Loucy (cell line): Measurements from ENCODE around the gene CIAO3.

Source experiments
- H2AFZ ChIP-seq: fragments of 200-600 bp; sonication (generic); 2 replicates; pipeline ENCODE4 v1.6.0; 2016; ENCODE audit warnings: antibody characterized with exemption, mild to moderate bottlenecking, low read length, moderate library complexity
- H3F3A ChIP-seq: fragments of 200-600 bp; 2 replicates; pipeline ENCODE4 v1.6.0; 2016; ENCODE audit warnings: antibody characterized with exemption, low read depth, mild to moderate bottlenecking
- H3K27me3 ChIP-seq: fragments of 200-600 bp; sonication (generic); 2 replicates; pipeline ENCODE4 v1.6.1; 2014; ENCODE audit warnings: low read length, mild to moderate bottlenecking; ENCODE audit not compliant: insufficient read depth, poor library complexity, severe bottlenecking
- H3K36me3 ChIP-seq: fragments of 200-600 bp; sonication (generic); 2 replicates; pipeline ENCODE4 v1.6.1; 2016; ENCODE audit warnings: low read length; ENCODE audit not compliant: insufficient read depth
- H3K4me1 ChIP-seq: fragments of 200-600 bp; sonication (generic); 2 replicates; pipeline ENCODE4 v1.5.1; 2014; ENCODE audit warnings: low read length, mild to moderate bottlenecking; ENCODE audit not compliant: insufficient read depth, poor library complexity, severe bottlenecking
- H3K4me2 ChIP-seq: fragments of 200-600 bp; sonication (generic); 2 replicates; pipeline ENCODE4 v1.6.0; 2014; ENCODE audit warnings: antibody characterized with exemption, low read length, low read depth, mild to moderate bottlenecking; ENCODE audit not compliant: poor library complexity, severe bottlenecking
- H3K4me3 ChIP-seq: fragments of 200-600 bp; sonication (generic); 2 replicates; pipeline ENCODE4 v1.5.1; 2014; ENCODE audit warnings: low read length, mild to moderate bottlenecking, mixed read lengths; ENCODE audit not compliant: poor library complexity, severe bottlenecking
- H3K79me2 ChIP-seq: fragments of 200-600 bp; sonication (generic); 2 replicates; pipeline ENCODE4 v1.6.1; 2014; ENCODE audit warnings: low read length; ENCODE audit not compliant: insufficient read depth
- H3K9ac ChIP-seq: fragments of 200-600 bp; sonication (generic); 2 replicates; pipeline ENCODE4 v1.6.0; 2014; ENCODE audit warnings: mild to moderate bottlenecking, low read depth, low read length, moderate library complexity; ENCODE audit not compliant: poor library complexity, severe bottlenecking
- H3K9me2 ChIP-seq: fragments of 200-600 bp; sonication (generic); replicated peaks from 2 replicates; pipeline ENCODE4 v1.6.1; 2016; ENCODE audit warnings: low read depth, low read length, mixed read lengths
- H3K9me3 ChIP-seq: fragments of 200-600 bp; sonication (generic); 2 replicates; pipeline ENCODE4 v1.6.1; 2014; ENCODE audit warnings: mild to moderate bottlenecking, antibody characterized with exemption, low read length, low read depth; ENCODE audit not compliant: insufficient read depth
- H4K20me1 ChIP-seq: fragments of 200-600 bp; sonication (generic); 2 replicates; pipeline ENCODE4 v1.6.0; 2014; ENCODE audit warnings: antibody characterized with exemption, low read length, mild to moderate bottlenecking; ENCODE audit not compliant: insufficient read depth, poor library complexity, severe bottlenecking
- EZH2phosphoT487 ChIP-seq: fragments of 200-600 bp; IDR thresholded peaks from 2 replicates; pipeline ENCODE4 v1.6.1; 2018; ENCODE audit warnings: antibody characterized with exemption, mild to moderate bottlenecking, moderate library complexity, borderline replicate concordance
- TF ChIP-seq, protein P1 (sequence below): fragments of 200-600 bp; sonication (generic); conservative IDR thresholded peaks from 2 replicates; pipeline ENCODE4 v1.5.1; 2014; ENCODE audit warnings: mild to moderate bottlenecking, antibody characterized with exemption, low read length

CIAO3 gene

DNA sequence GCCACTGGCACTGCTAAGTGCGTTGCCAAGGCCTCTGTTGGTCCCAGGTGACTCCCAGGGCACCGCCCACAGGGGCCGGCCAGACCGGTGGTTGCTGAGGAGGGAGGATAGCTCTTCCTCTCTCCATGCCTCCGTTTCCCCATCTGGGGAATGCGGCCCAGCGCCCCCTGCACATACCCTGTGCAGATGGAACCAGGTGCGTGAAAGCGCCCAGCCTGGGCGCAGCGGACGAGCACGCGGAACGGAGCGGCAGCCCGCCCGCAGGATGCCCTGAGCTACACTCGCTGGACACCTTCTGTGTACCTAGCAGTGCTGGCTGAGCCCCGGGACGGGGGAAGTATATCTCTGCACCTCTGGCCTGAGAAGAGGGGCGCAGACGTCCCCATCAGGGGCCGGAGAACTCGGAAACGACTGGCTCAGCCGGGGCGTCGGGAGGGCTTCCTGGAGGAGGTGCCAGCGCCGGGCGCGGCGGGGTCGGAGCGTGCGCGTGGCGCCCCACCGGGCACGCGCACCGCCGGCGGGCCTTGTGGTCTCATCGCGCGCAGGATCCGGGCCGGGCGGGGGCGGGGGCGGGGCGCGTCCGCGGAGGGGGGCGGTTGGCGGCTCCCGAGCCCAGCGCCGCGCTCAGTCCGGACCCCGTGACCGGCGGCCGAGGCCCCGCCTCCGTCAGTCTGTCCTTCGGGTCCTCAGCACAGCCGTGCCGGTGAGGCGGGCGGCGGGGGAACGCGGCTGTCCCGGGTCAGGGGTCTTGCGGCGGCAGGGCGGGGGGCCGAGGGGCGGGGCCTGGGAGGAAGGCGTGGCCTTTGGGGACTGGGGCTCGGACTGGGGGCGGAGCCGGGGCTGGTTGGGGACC is 14.1 kb downstream of the CIAO3 start, which contains the start of the genes CCDC78 and HAGHL:
TSS of gene CCDC78 (minus strand) at position 6 of the 853 bp plus-strand sequence. CDS start 76 bp downstream, outside the sequence.
TSS of gene HAGHL (plus strand) at position 669 of the 853 bp plus-strand sequence. CDS start 404 bp downstream, outside the sequence.
- no peak for TF ChIP-seq EZH2phosphoT487
- TF ChIP-seq, protein P1, sequence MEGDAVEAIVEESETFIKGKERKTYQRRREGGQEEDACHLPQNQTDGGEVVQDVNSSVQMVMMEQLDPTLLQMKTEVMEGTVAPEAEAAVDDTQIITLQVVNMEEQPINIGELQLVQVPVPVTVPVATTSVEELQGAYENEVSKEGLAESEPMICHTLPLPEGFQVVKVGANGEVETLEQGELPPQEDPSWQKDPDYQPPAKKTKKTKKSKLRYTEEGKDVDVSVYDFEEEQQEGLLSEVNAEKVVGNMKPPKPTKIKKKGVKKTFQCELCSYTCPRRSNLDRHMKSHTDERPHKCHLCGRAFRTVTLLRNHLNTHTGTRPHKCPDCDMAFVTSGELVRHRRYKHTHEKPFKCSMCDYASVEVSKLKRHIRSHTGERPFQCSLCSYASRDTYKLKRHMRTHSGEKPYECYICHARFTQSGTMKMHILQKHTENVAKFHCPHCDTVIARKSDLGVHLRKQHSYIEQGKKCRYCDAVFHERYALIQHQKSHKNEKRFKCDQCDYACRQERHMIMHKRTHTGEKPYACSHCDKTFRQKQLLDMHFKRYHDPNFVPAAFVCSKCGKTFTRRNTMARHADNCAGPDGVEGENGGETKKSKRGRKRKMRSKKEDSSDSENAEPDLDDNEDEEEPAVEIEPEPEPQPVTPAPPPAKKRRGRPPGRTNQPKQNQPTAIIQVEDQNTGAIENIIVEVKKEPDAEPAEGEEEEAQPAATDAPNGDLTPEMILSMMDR: no peak
- Histone ChIP-seq H3K79me2 (no peaks in the 10 kb centered on the region), H3K36me3 (no peaks in the 10 kb centered on the region), H3K4me3 (peak within 1 kb of the TSS; percentile 70), H3K9me3 (no peaks in the 10 kb centered on the region), H3F3A (no peaks in the 10 kb centered on the region), H2AFZ (no peak within 1 kb of the TSS), H3K4me1 (no peaks in the 10 kb centered on the region), H3K4me2 (peak within 1 kb of the TSS; percentile 81), H3K27me3 (no peaks in the 10 kb centered on the region), H4K20me1 (no peaks in the 10 kb centered on the region), H3K9ac (peak within 1 kb of the TSS; percentile 67), H3K9me2 (no peaks in the 10 kb centered on the region)

DNA sequence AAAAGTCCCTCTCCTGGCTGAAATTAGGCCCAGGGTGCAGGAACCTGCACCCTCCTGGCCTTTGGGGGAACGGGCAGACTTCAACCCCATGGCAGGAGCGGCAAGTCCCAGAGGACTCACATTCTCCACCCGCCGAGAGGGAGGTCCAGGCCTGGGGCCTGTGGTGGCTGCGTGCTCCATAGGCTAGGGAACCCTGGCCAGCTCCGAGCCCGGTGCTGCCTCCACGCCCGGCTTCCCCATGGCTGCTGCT is 14.7 kb downstream of the CIAO3 start:
- TF ChIP-seq EZH2phosphoT487: no peak
- TF ChIP-seq, protein P1: no peak
- H3K36me3 ChIP-seq: no peaks in the 10 kb centered on the region

DNA sequence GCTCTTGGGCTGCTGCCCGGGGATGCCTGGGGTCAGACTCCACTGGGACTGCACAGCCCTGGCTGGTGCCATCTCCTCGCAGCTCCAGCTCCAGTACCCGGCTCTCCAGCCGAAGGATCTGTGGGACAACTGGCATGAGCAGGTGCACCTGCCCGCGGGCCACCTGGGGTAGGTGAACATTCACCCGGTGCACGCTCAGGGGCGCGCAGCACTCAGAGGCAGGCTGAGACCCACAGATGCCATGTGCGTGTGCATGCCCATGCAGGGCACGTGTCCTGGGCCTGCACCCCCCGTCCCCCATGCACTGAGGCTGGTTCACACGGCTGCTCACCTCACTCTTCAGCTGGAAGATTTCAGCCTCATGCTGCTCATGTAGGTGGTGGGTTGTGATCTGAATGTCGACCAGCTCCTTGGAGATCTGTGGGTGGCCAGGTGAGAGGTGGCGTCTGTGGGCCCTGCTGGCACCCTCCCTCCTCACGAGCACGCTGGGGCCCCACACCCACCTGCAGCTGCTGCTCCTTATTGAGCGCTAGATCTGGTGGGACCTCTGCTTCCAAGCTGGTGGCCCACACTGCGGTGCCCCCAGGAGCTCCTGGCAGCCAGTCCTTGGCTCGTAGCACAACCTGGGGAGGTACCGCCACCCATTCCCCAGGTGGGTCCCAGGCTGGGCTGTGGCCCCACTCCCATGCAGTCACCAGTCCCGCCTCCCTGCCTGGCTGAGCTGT is 15.2 kb downstream of the CIAO3 start:
- TF ChIP-seq EZH2phosphoT487: no peak
- TF ChIP-seq, protein P1: no peak
- Histone ChIP-seq H2AFZ (no peak overlapping the region), H3K4me1 (no peaks in the 10 kb centered on the region), H4K20me1 (no peaks in the 10 kb centered on the region), H3F3A (no peaks in the 10 kb centered on the region), H3K36me3 (no peaks in the 10 kb centered on the region), H3K4me2 (no peak overlapping the region), H3K79me2 (no peaks in the 10 kb centered on the region), H3K9me2 (no peaks in the 10 kb centered on the region), H3K9me3 (no peaks in the 10 kb centered on the region), H3K27me3 (no peaks in the 10 kb centered on the region), H3K4me3 (no peak overlapping the region), H3K9ac (no peak overlapping the region)

More for the DNA sequence above, 14.7 kb downstream of the CIAO3 start:
- Histone ChIP-seq H3K4me2 (no peak overlapping the region), H3K9me3 (no peaks in the 10 kb centered on the region), H2AFZ (no peak overlapping the region), H3K9ac (no peak overlapping the region), H3K4me1 (no peaks in the 10 kb centered on the region), H3K9me2 (no peaks in the 10 kb centered on the region), H4K20me1 (no peaks in the 10 kb centered on the region), H3K27me3 (no peaks in the 10 kb centered on the region), H3K79me2 (no peaks in the 10 kb centered on the region), H3F3A (no peaks in the 10 kb centered on the region), H3K4me3 (no peak overlapping the region)
